GM12865 (cell line): Measurements from ENCODE around the gene WNT4.

ENCODE experiments used
- DNase-seq: peaks from one replicate; pipeline ENCODE4 v3.0.0; 2010; ENCODE audit warnings: low read depth
- H3K4me3 ChIP-seq: 2 replicates; pipeline ENCODE4 v1.5.1; 2011; ENCODE audit warnings: mild to moderate bottlenecking, low read depth, low read length, control low read depth
- CTCF ChIP-seq: IDR thresholded peaks from 2 replicates; pipeline ENCODE4 v1.5.1; 2011; ENCODE audit warnings: low read length, control low read depth, low read depth, inconsistent platforms; ENCODE audit not compliant: insufficient read depth; ENCODE audit errors: missing control alignments

WNT4 gene

GRCh38 chr1:22143065-22144033 is at the start of gene WNT4:
TSS of gene WNT4 (minus strand) at chr1:22143097. CDS start at chr1:22142922, 175 bp downstream.
- peak; percentile 30 for DNase-seq
- H3K4me3 ChIP-seq = peak within 1 kb of the TSS; percentile 30

GRCh38 chr1:22190731-22191130 is 47.8 kb upstream of the WNT4 start:
- no peak for DNase-seq
- TF ChIP-seq CTCF = no peak
- no peak overlapping the region for H3K4me3 ChIP-seq

More at GRCh38 chr1:22143065-22144033, at the start of gene WNT4:
- no peak for TF ChIP-seq CTCF

- DNase-seq = no peak
- H3K4me3 ChIP-seq = no peak overlapping the region
- TF ChIP-seq CTCF = no peak
Measured at GRCh38 chr1:22190251-22190650, 47.4 kb upstream of the WNT4 start.

GRCh38 chr1:22189619-22190018 is 46.7 kb upstream of the WNT4 start:
- no peak for TF ChIP-seq CTCF
- DNase-seq = no peak
- H3K4me3 ChIP-seq = no peak overlapping the region

- TF ChIP-seq CTCF = no peak
- no peak for DNase-seq
- H3K4me3 ChIP-seq = no peak overlapping the region
Measured at GRCh38 chr1:22188914-22189313, 46.0 kb upstream of the WNT4 start.

- no peak for TF ChIP-seq CTCF
- DNase-seq = no peak
- no peak overlapping the region for H3K4me3 ChIP-seq
Measured at GRCh38 chr1:22188436-22188835, 45.5 kb upstream of the WNT4 start.
